ENCODE data around the gene SETD7. TPM values are rescaled to one million over a fixed set of nuclear protein-coding genes. Genes with fewer than 3 reads are reported as not detected.

SETD7 gene
- total and polyA plus RNA-seq, 2 of the 8 experiments (the other 6 are each of a cell fraction or from before 2014, with no cell fraction given), result 1.5 to 4.6 TPM

DNA sequence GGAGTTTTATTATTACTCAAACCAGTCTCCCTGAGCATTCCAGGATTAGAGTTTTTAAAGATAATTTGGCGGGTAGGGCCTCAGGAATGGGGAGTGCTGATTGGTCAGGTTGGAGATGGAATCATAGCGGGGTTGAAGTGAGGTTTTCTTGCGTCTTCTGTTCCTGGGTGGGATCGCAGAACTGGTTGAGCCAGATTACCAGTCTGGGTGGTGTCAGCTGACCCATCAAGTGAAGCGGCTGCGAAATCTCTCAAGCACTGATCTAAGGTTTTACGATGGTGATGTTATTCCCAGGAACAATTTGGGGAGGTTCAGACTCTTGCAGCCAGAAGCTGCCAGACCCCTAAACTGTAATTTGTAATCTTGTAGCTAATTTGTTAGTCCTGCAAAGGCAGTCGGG lies 25.1 kb upstream of the SETD7 start (continued):
- TF ChIP-seq TAF1 (IDR thresholded peaks at IDR 0.05; ENCODE audit: low read depth, low read length) (no peak), EP300 (IDR thresholded peaks at IDR 0.05; ENCODE audit: borderline replicate concordance in 1 of 2, low read depth in 2 of 2, low read length in 2 of 2) (no peak), MAFK (IDR thresholded peaks at IDR 0.05; ENCODE audit: low read depth, low read length) (no peak), CEBPB (IDR thresholded peaks at IDR 0.05; ENCODE audit: low read depth, low read length) (no peak), RBBP5 (IDR thresholded peaks at IDR 0.05; ENCODE audit: borderline replicate concordance, low read depth, low read length) (no peak), SP1 (IDR thresholded peaks at IDR 0.05; ENCODE audit: low read depth, low read length) (no peak)
- TF ChIP-seq, protein P1, sequence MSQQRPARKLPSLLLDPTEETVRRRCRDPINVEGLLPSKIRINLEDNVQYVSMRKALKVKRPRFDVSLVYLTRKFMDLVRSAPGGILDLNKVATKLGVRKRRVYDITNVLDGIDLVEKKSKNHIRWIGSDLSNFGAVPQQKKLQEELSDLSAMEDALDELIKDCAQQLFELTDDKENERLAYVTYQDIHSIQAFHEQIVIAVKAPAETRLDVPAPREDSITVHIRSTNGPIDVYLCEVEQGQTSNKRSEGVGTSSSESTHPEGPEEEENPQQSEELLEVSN (IDR thresholded peaks at IDR 0.05), result no peak

Measured in H1 (cell line).